HG02623 (cell line): ENCODE measurements around the gene RNF214.
"Not testable (repeated sequence)": the region's sequence is repeated elsewhere in the genome, so short reads cannot be mapped to it uniquely, and the experiment has no call there.

ENCODE experiments used
- ATAC-seq: cut with Tn5 transposase; IDR thresholded peaks from one replicate; pipeline ENCODE4 v1.9.1; 2021; ENCODE audit warnings: moderate library complexity; ENCODE audit not compliant: unreplicated experiment

The RNF214 gene

GRCh38 chr11:117197516-117198456, 34.7 kb upstream of the RNF214 start:
- ATAC-seq = no peak

- no peak for ATAC-seq
These were observed 33.9 kb upstream of the RNF214 start for GRCh38 chr11:117198613-117199012.

- ATAC-seq = no peak
These were observed 33.2 kb upstream of the RNF214 start, which contains the start of gene TAGLN for GRCh38 chr11:117199053-117199915. TSS of gene TAGLN (plus strand) at chr11:117199370. CDS start at chr11:117203014, 3,644 bp downstream.

- no peak for ATAC-seq
These were observed 32.3 kb upstream of the RNF214 start for GRCh38 chr11:117199916-117200812.

GRCh38 chr11:117200813-117201657, 31.4 kb upstream of the RNF214 start:
- no peak for ATAC-seq

- ATAC-seq = no peak
These were observed 30.7 kb upstream of the RNF214 start for GRCh38 chr11:117201658-117202305.

- no peak for ATAC-seq
These were observed 29.9 kb upstream of the RNF214 start for GRCh38 chr11:117202386-117203068.

- no peak for ATAC-seq
These were observed 29.4 kb upstream of the RNF214 start for GRCh38 chr11:117203069-117203407.

- ATAC-seq = no peak
These were observed 28.0 kb upstream of the RNF214 start for GRCh38 chr11:117204283-117205080.

GRCh38 chr11:117205211-117205818, 27.2 kb upstream of the RNF214 start:
- ATAC-seq = no peak

GRCh38 chr11:117206111-117206510, 26.4 kb upstream of the RNF214 start:
- ATAC-seq = not testable (repeated sequence)

GRCh38 chr11:117206859-117207258, 25.6 kb upstream of the RNF214 start:
- ATAC-seq = not testable (repeated sequence)

GRCh38 chr11:117207481-117207880, 25.0 kb upstream of the RNF214 start:
- ATAC-seq = not testable (repeated sequence)

- not testable (repeated sequence) for ATAC-seq
These were observed 23.8 kb upstream of the RNF214 start for GRCh38 chr11:117208710-117209109.

GRCh38 chr11:117209351-117210125, 22.9 kb upstream of the RNF214 start:
- ATAC-seq = not testable (repeated sequence)

- no peak for ATAC-seq
These were observed 21.9 kb upstream of the RNF214 start for GRCh38 chr11:117210620-117211019.
